ENCODE measurements around the gene IMMP2L.
A peak's percentile ranks its signal among the peaks of the same experiment; 100 is the strongest.

IMMP2L gene

DNA sequence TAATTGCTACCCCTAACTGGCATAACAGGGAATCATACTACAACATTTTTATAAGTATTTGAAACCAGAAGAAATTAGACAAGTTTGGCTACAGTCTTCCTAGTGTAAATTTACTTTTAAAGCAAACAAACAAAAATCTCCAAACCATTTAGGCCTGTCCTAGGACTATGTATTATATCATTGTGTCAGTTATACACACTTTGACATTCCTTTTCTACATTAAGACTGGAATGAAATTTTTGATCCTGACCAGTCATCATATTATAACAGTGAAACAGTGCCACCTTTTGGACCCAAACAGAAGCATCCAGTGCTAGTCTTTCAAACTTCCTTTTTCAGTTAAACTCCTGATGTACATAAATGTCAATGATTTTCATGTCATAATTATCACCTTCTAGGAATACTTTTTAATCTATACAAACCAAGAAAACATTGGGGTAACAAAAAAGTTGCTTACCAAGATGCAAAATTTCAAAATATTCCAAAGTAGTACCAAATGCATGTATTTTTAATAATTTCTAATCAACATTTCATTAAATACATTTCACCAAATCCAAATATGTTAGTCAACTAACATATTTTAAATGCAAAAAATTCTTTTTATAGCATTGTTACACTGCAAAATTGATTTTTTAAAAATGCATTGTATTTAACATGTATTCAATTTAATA lies 75.7 kb downstream of the IMMP2L start:
- no peaks in the 10 kb centered on the region for H3K27me3 ChIP-seq
- no peaks in the 10 kb centered on the region; the same call in 1 of the 2 replicates for H3K9me3 ChIP-seq
- no peak overlapping the region for H3K4me3 ChIP-seq (ENCODE audit: low read depth, low read length)
- peak; percentile 31 for DNase-seq
- no peaks in the 10 kb centered on the region for H3K36me3 ChIP-seq
- H3K4me1 ChIP-seq = peaks cover 10% of the 10 kb centered on the region; the same call in 1 of the 2 replicates
- TF ChIP-seq, protein P1, sequence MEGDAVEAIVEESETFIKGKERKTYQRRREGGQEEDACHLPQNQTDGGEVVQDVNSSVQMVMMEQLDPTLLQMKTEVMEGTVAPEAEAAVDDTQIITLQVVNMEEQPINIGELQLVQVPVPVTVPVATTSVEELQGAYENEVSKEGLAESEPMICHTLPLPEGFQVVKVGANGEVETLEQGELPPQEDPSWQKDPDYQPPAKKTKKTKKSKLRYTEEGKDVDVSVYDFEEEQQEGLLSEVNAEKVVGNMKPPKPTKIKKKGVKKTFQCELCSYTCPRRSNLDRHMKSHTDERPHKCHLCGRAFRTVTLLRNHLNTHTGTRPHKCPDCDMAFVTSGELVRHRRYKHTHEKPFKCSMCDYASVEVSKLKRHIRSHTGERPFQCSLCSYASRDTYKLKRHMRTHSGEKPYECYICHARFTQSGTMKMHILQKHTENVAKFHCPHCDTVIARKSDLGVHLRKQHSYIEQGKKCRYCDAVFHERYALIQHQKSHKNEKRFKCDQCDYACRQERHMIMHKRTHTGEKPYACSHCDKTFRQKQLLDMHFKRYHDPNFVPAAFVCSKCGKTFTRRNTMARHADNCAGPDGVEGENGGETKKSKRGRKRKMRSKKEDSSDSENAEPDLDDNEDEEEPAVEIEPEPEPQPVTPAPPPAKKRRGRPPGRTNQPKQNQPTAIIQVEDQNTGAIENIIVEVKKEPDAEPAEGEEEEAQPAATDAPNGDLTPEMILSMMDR (IDR thresholded peaks at IDR 0.05; ENCODE audit: low read depth, low read length) = peak; percentile 80

DNA sequence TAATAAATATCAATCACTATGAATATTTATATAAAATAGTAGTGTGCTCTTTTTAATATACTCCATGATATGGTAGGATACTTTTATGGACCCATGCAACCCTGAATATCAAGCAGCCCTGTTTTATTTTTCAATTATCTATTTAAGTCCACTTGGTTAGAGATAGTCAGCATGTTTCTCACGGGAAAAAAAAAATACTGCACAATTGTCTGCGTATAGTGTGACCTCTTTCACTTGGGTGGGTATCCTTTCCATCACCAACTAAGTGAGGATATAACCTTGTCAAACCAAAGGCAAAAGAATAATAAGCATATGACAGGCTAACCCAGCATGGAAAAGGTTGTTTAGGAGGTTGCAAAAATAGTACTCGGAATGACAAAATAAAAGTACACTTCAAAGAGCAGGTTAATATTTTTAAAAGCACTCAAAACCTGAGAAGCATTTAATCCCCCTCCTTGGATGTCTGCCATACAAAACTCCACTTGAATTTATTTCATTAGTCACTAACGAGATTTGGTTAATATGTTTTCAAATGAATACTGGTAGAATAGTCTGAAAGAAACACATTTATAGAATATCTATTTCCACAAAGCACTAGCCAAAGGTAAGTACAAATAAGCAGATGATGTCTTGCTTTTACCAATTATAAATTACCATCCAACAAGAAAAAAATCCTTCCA lies 76.5 kb downstream of the IMMP2L start:
- Histone ChIP-seq H3K36me3 (no peaks in the 10 kb centered on the region), H3K4me1 (peaks cover 10% of the 10 kb centered on the region; the same call in 1 of the 2 replicates), H3K4me3 (ENCODE audit: low read depth, low read length) (no peak overlapping the region), H3K9me3 (no peaks in the 10 kb centered on the region; the same call in 1 of the 2 replicates), H3K27me3 (no peaks in the 10 kb centered on the region)
- TF ChIP-seq, protein P1 (IDR thresholded peaks at IDR 0.05; ENCODE audit: low read depth, low read length) = no peak
- DNase-seq = no peak

DNA sequence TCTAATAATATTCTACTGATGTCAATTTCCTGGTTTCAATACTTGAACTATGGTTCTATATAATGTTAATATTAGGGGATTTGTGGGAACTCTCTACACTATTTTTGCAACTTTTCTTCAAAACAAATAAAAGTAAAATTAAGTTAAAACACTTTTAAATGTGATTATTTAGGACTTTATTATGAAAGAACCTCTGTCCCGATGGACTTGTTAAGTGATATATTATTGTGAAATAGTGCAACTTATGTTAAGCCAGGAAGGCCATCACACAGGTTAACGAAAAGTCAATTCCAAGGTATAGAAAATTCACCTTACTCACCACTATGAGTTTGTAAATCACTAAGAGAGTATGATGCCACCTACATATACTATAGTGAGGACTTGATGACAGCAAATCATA lies 79.2 kb downstream of the IMMP2L start:
- no peaks in the 10 kb centered on the region for H3K9me3 ChIP-seq
- no peaks in the 10 kb centered on the region for H3K27me3 ChIP-seq
- TF ChIP-seq, protein P1 (IDR thresholded peaks at IDR 0.05; ENCODE audit: low read depth, low read length) = no peak
- peaks cover 10% of the 10 kb centered on the region; the same call in 1 of the 2 replicates for H3K4me1 ChIP-seq
- no peak for DNase-seq
- no peak overlapping the region for H3K4me3 ChIP-seq (ENCODE audit: low read depth, low read length)
- H3K36me3 ChIP-seq = no peaks in the 10 kb centered on the region

DNA sequence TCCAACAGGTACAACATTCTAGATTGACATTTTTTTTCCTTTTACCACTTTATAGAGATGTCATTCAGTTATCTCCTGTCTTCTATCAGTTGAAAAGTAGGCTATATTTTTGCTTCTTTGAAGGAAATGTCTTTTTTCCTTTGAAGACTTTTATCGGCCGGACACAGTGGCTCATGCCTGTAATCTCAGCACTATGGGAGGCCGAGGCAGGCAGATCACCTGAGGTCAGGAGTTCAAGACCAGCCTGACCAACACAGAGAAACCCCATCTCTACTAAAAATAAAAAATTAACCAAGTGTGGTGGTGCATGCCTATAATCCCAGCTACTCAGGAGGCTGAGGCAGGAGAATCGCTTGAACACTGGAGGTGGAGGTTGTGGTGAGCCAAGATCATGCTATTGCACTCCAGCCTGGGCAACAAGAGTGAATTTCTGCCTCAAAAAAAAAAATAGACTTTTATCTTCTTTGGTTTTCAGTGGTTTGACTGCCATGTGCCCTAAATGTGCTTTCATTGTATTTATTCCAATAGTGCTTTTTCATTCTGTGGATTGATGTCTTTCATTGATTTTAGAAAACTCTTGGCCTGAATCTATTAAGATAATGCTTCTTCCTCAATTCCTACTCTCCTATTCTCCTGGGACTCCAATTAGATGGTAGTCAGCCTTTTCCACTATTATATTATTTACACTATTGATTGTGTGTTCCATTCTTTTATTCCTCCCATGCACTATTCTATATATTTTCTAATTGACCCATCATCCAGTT lies 84.6 kb downstream of the IMMP2L start:
- TF ChIP-seq, protein P1 (IDR thresholded peaks at IDR 0.05; ENCODE audit: low read depth, low read length) = no peak
- Histone ChIP-seq H3K4me1 (no peaks in the 10 kb centered on the region), H3K36me3 (no peaks in the 10 kb centered on the region), H3K9me3 (no peaks in the 10 kb centered on the region), H3K4me3 (ENCODE audit: low read depth, low read length) (no peak overlapping the region), H3K27me3 (no peaks in the 10 kb centered on the region)
- no peak for DNase-seq

DNA sequence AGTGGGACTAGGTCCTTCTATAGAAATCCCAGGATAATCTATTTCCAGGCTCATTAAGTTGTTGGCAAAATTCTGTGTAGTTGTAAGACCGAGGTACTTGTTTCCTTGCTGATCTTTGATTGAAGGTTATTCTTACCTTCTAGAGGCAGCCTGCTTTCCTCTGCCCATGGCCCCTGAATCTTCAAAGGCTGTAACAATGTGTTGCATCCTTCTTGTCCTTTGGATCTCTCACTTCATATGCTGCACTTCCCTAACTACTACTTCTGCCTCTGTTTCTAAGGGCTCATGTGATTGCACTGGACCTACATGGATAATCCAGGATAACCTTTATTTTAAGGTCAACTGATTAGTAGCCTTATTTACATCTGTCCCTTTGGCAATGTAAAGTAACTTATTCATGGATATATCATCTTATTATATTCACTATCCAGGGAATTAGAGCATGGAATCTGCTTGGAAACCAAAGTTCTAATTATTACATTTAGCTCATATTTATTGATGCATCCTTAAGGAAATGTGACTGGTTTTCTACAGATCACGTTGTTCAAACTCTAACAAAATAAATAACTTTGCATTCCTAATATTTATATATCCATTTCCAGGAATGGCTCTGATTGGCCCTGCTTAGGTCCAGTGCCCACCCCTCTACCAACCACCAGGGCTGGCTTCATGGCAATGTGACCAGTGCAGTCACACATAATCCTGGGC lies 85.6 kb downstream of the IMMP2L start:
- TF ChIP-seq, protein P1 (IDR thresholded peaks at IDR 0.05; ENCODE audit: low read depth, low read length) = no peak
- H3K4me3 ChIP-seq (ENCODE audit: low read depth, low read length) = no peak overlapping the region
- no peaks in the 10 kb centered on the region for H3K36me3 ChIP-seq
- H3K9me3 ChIP-seq = no peaks in the 10 kb centered on the region
- H3K27me3 ChIP-seq = no peaks in the 10 kb centered on the region
- DNase-seq = no peak
- H3K4me1 ChIP-seq = no peaks in the 10 kb centered on the region

Measured in BE2C (cell line).